ENCODE data around the gene ACP5.

DNA sequence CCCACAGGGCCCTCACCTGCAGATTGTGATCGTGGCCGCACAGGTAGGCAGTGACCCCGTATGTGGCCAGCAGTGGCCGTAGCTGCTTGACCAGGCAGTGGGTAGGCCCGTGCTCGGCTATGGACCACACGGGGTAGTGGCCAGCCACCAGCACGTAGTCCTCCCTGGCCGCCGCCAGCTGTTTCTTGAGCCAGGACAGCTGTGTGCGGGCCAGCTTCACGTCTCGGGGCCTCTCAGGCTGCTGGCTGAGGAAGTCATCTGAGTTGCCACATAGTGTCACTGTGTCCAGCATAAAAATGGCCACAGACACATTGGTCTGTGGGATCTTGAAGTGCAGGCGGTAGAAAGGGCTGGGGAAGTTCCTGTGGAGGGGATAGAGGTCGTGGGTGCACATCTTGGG lies 1.2 kb downstream of the ACP5 start:
- no peak for TF ChIP-seq POLR2A (IDR thresholded peaks at IDR 0.05)
- TF ChIP-seq, protein P1, sequence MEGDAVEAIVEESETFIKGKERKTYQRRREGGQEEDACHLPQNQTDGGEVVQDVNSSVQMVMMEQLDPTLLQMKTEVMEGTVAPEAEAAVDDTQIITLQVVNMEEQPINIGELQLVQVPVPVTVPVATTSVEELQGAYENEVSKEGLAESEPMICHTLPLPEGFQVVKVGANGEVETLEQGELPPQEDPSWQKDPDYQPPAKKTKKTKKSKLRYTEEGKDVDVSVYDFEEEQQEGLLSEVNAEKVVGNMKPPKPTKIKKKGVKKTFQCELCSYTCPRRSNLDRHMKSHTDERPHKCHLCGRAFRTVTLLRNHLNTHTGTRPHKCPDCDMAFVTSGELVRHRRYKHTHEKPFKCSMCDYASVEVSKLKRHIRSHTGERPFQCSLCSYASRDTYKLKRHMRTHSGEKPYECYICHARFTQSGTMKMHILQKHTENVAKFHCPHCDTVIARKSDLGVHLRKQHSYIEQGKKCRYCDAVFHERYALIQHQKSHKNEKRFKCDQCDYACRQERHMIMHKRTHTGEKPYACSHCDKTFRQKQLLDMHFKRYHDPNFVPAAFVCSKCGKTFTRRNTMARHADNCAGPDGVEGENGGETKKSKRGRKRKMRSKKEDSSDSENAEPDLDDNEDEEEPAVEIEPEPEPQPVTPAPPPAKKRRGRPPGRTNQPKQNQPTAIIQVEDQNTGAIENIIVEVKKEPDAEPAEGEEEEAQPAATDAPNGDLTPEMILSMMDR (IDR thresholded peaks at IDR 0.05) = no peak

Measured in Peyer's patch (tissue), 4 donors.